Activated CD8-positive, alpha-beta memory T cell treated with anti-CD3 and anti-CD28 coated beads, Interleukin-2, amount 50 U/mL, for 24 hours (primary cell): Measurements from ENCODE around the gene CFAP299.
"Not testable (repeated sequence)": the region's sequence is repeated elsewhere in the genome, so short reads cannot be mapped to it uniquely, and the experiment has no call there.

ENCODE experiments used
- DNase-seq: peaks from one replicate; pipeline ENCODE4 v3.0.0-alpha.2; 2020; ENCODE audit errors: extremely low read depth

CFAP299 gene

DNA sequence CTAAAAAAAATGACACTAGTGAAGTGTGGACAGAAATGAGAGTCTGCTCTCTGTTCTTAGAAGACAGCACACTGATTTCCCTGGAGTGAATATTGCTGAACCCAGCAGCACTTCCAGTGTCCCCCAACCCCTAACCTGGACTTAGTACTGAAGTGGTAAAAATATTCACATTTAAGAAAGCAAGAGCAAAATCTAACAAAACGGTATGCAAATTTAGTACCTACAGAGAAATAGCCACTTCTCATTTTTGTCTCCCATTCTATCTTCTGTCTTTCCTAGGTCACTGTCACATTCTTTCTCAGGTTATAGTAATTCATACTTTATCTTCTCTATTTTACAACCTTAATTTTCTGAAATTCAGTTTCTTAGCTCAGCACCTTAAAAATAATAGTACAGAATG lies 274.7 kb downstream of the CFAP299 start:
- no peak for DNase-seq

DNA sequence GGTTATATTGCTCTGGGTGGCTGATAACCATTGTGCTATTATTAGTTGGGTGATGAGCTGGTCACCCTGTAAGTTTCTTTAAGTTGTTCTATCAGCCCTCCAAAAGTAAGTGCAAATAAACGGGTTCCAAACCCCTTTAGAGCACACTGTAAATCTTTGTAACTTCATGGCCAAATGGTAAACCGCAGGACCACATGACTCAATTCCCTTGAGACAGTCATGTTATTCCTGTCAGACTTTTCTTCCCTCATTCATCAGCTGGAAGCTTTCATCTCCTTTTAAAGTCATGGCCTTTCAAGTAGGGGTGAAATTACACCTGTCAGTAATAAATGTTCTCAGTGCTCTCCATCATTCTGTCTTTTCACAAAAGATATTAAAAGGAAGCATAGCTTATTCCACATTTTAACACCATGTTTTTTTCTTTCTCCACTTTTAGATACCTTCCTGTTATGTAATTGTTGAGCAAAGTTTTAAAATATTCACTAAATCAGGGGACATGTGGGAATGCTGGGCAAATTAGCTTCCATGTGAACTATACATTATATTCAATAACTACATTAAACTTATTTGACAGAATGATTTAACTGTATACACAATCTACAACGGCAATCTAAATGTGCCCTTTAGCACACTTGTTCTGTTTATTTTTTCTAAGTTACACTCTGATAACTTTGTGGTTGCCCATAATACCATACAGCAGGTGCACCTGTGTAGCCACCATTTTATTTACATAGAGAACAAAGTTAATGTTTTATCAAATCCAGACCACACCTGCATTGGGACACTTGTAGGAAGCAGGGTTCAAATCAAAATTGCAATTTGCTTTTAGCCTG lies 275.5 kb downstream of the CFAP299 start:
- DNase-seq = no peak

DNA sequence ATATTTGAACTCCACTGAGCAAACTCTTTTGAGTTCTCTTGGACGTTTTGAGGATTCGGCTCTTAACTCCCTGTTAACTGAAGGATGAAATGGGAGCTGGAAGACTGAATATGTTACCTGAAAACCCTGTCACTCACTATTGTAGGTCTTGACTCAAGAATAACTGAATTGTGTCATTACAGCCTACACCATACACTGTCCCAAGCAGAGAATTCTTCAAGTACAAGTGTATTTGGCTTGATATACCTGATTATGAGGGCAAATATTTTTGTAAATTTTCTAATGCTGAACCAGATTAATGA lies 276.1 kb downstream of the CFAP299 start:
- no peak for DNase-seq

DNA sequence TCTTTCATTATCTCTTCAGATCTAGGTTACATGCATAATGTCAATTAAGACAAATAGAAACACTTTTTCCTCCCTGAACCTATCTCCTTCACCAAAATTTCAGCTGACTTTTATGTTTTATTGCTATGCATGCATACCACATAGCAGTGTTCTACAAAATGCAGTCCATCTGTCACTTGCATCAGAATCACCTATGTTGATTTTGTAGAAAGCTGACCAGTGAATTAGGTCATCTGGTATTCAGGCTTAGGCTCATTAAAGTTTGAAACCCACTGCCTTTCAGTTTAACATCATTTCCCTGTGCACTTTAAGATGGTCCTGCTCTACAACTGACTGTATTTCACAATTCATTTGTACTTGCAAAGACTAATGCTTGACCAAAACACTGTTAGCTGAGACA lies 277.9 kb downstream of the CFAP299 start:
- DNase-seq = no peak

DNA sequence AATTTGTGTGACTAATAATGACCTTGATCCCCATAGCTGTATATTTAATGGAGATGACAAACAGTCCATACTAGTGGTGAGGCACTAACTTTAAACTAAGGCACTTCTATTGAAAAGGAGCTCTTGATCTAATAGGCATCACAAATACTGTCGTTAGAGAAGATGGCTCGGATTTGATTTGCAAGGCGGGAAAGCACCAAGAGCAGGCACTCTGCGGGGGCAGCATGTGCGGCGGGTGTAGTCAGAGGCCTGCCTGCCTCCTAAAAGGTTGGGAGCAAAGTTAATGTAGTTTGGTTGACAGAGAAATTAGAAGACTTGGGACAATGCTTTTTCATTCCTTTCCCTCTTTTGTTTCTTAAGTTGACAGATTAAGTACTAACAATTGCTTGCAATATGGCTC lies 278.8 kb downstream of the CFAP299 start:
- no peak for DNase-seq

DNA sequence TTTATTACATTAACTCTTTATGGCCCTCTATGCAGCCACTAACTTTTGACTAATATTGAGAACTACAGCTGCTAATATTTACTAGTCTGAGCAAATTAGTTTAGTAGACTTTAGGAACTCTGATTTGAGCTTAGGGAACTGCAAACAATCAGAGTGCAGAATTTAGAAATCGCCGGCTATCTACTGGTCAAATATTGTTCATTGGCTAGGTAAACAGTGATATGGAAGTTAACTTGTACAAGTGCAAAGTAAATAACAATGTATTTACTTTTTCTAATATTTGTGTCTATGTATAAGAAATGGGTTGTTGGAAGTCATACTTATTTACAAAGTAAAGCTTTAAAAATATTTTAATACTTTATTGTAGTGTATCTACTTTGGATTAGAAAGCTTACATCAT lies 279.6 kb downstream of the CFAP299 start:
- no peak for DNase-seq

DNA sequence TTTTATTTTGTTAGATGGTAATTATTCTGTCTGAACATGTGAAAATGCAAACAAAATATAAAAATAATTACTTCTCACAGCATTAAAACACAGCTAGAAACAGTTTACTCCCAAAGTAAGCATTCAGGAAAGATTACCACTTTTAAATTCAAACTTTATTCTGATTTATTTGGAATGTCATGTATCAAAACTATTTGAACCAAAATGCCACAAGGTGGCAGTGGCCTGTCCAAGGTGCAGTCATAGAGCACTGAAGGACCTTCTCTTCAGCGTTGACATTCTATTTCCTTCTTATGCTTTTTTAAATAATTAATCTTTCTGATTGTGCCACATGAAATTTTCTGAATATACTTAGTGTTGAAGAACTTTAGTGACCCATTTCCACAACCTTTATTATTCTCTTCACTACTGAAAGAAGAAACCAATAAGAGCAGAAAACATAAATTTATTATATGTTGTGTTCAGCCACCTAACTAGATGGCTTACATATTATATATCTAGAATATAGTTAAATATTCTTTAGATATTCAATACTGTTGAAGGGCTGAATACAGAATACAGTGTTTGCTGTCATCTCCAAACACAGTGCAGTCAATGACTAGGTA lies 283.6 kb downstream of the CFAP299 start:
- DNase-seq = no peak

DNA sequence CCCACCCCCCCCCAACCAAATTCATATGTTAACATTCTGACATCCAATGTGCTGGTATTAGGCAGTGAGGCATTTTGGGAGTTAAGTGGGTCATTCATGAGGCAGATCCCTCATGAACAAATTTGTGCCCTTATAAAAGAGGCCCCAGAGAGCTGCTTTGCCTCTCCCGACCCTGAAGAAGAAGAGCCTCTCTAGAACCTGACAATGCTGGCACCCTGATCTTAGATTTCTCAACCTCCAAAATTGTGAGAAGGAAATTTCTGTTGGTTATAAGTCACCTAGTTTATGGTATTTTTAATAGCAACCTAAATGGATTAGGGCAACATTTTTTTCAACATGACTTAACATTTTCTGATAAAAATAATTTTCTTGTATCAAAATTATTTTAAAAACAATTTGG lies 296.3 kb downstream of the CFAP299 start:
- no peak for DNase-seq

DNA sequence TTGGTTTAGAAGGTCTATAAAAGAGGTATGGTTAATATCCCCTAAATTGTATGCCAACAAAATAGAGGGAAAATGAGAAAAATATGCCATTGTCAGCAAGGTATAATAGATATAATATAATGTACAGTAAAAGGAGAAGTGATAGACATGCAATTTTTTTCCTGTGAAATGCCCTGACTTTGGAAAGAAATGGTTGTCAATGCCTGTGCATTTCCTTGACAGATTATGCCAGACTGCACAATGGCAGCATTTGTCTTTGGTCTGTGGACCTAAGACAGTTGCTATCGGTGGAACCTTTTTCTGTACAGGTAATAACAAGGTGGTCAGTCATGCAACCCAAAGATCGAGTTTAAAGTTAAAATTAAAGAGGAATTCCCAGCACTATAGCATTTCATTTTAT lies 301.7 kb downstream of the CFAP299 start:
- DNase-seq = no peak

DNA sequence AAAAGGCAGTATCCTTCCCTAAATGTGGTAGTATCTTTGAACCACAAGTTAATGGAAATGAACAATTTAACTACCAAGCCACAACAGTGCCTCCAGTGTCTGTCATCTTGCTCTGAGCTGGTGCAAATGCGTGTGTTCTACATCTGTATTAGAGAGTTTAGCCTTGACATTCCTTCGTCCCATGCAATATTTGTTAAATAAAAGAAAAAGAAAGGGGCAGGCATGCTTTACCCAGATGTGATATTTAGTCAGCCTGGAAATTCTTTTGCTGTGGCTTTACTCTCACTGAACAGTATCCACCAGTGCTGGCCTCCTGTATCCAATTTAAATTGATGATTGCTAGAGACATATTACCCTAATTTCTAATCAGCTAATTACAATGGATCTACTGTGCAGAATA lies 310.5 kb downstream of the CFAP299 start:
- no peak for DNase-seq

DNA sequence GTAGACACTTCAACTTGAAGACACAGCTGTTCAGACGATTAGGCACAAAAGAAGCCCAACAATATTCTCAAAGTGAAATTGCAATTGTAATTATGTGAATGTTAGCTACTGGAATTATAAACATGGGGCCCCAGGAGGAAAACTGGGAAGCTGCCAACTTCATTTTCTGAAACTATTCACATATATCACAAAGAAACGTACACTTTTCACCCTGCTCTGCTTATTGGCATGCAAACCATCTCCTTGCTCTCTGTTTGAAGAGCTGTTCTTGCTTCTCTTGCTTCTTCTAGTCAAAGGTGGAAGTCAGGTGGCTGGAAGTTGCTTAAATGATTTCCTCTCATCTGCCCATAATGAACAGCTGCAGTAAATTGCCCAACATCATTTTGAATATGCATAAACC lies 320.1 kb downstream of the CFAP299 start:
- no peak for DNase-seq

DNA sequence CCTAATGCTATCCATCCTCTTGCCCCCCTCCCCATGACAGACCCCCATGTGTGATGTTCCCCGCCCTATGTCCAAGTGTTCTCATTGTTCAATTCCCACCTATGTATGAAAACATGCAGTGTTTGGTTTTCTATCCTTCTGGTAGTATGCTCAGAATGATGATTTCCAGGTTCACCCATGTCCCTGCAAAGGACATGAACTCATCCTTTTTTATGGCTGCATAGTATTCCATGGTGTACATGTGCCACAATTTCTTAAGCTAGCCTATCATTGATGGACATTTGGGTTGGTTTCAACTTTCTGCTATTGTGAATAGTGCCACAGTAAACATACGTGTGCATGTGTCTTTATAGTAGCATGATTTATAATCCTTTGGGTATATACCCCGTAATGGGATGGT lies 334.6 kb downstream of the CFAP299 start:
- DNase-seq = not testable (repeated sequence)

DNA sequence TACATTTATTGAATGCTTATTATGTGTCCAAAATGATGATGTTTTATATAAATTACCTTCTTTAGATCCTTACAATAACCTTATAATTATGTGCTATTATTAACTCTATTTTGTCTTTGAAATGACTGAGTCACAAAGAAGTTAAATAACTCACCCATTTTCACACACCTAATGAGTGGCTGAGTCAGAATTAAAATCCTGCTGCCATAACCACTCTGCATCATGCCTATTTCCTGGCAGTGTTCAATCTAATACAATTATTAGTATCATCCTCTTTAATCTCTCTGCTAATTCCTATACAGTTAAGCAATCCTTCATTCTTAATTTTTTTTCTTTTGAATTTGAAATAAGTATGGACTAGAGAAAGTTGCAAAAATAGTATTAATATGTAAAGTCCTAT lies 342.9 kb downstream of the CFAP299 start:
- DNase-seq = no peak

DNA sequence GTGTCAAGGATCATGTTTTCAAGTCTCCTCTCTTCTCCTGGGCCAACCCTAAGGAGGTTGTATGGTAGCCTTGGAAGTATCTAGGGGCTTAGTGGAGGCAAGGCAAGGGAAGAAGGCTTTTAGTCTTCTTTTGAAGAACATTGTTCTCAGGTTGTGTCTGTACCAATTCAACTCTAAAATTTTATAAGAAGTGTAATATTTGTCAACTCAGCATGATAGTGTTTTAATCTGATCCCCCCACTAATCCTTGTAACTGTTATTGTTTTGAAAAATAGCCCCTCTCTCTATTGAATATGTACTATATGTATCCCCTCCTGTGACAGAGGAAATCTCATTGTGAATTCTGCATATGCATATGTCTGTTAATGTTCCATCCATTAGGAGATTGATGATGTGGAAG lies 345.4 kb downstream of the CFAP299 start:
- no peak for DNase-seq

DNA sequence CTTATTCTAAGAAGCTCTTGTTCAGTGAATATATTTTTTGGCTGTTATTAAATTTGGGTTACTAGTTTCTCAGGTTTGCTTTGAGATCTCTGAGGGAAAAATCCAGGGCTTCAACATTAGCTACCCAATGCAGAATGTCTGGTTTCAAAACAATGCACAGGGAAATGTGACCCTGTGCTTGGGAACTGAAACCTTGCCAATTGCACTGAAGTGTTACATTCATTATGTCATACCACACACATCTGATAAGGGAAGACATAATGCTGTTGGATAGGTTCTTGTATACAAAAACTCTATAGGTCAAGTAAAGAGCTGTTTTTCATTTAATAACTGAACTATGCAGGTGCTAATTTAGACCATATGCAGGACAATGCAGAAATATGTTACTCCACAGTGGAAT lies 349.7 kb downstream of the CFAP299 start:
- DNase-seq = no peak

DNA sequence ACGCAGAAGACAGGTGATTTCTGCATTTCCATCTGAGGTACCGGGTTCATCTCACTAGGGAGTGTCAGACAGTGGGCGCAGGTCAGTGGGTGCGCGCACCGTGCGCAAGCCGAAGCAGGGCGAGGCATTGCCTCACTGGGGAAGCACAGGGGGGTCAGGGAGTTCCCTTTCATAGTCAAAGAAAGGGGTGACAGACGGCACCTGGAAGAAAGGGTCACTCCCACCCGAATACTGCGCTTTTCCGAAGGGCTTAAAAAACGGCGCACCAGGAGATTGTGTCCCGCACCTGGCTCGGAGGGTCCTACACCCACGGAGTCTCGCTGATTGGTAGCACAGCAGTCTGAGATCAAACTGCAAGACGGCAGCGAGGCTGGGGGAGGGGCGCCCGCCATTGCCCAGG lies 352.2 kb downstream of the CFAP299 start:
- not testable (repeated sequence) for DNase-seq

DNA sequence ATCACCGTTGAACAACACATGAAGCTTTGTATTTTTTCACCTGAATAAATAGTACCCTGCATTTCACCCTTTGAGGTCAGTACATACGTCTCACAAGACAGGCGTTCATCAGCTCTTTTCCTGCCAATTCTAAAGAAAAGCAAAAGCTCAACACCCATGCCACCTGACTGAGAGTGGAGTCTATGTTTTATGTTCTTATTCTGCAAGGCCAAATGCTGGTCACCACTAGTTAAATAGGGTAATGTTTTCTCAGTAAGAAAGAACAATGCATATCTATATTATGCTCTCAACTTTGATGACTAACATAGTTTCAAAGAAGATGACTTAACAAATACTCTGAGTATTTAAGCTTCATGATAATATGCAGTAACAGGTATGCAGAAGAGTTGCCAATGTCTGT lies 358.6 kb downstream of the CFAP299 start:
- DNase-seq = no peak

DNA sequence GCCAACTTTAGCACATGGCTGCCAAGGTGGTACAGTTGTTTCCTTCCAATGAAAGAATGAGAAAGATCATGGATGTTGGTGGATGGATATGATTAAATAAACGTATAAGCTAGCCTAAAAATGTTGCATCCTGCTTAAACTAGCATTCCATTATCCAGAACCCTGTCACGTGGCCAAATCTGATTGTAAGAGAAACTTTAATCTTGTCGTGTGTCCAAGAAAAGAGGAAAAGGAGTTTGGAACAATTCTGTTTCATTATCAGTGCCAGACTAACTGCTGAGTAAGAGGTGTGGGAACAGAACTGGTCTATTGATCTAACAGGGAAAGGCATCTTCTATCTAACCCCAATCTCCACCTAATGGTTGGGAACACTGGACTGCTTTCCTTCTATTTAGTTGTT lies 369.8 kb downstream of the CFAP299 start:
- no peak for DNase-seq

DNA sequence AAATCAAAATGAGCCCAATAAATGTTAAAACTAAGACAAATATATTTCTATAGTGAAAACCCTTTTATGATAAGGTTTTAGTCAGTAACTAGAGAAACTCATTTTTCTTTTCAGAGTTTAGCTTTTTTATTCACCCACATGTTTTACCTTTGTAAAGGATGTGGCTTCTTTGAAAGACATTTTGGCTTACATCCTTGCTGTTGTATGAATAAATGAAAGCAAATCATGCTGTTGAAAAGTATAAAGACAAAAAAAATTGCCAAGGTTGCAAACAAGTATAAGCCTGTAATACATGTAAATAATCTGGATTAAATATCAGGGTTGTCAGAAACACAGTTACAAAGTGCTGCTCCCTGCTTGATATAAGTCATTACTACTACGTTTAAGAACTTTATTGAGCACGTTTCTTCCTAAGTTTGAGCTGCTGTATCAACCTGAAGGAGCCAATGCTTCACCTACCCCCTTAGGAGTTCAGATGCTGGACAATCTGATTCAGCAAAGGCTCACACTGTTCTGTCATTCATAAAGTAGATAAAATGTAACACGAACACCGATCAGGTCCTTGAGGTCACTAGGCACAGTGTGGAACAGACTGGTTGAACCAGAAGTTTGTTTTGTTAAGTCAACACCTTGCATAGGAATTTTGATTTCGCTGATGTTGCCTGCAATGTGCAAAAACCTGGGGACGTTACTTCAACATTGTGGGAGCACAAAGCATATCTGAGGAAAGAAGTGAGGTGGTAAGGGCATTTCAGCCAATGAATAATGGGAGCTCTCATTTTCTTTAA lies 373.7 kb downstream of the CFAP299 start:
- DNase-seq = no peak

DNA sequence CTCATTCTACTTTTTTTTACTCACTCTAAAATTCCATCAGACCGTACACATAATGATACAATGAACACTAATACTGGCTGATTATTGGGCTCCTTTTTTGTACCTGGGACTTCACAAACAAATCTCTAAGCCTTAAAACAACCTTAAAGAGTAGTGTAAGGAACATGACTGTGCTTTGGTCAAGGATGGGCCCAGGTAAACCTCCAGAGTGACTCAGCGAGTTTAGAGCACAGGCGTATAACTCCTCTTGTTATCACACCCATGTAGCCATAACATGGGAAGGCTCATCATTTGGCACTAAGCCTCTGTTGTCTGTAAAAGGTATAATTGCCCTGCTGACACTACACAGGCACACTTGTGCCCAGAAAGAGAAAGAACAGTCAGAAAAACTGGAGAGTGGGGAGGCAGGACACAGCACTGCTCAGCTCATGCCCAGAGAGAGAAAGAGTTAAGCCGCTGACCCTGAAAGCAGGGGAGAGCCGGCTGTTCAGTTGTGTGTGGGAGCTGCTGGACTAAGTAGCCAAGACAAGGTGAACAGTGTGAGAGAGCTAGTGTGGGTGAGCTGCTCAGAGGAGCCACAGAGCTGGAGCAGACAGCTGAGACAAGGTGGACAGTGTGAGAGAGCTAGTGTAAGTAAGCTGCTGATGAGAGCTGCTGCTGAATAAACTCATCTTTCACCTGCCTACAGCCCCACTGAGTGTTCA lies 375.4 kb downstream of the CFAP299 start:
- DNase-seq = no peak

DNA sequence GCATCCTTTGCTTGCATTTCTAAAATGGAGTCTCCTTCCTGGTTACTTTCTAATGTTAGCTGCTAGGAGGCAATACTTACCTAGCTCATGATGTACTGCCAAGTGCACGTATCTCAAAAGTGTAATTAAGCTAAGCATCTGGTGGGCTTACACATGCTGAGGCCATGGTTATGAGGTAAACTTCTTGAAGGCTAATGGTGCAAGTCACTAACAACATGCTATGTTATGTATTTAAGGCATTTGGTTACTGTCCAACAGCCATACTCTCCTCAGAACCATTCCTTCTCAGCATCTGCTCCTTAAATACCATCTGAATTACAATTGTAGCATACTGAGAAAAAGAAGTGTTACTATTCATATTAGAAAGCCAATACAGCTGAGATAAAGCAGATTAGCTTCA lies 376.4 kb downstream of the CFAP299 start:
- DNase-seq = no peak

DNA sequence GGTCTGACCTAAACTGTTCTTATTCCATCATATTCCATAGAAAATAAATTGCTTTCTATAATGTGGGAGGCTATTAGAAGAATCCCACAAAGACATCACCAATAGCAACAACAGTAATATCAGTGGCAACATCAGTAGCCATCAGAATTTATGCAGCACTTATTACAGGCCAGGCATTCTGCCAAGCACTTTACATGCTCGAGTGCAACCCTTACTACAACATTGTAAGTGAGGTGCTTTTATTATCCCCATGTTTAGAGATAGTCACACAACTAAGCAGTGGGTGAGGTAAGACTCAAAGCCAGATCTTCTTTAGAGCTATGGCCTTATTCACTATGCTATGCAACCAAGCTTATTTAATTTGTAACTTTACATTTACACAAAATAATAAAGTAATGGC lies 377.9 kb downstream of the CFAP299 start:
- no peak for DNase-seq
